Stimulated activated CD8-positive, alpha-beta memory T cell treated with anti-CD3 and anti-CD28 coated beads, Interleukin-2, amount 100 ng/mL, for 48 hours (primary cell): ENCODE data around the gene PTK6.
A peak's percentile ranks its signal among the peaks of the same experiment; 100 is the strongest.

Experiments used
- DNase-seq, 2 donors: peaks; one replicate each; pipeline ENCODE4 v3.0.0-alpha.2; 2020; ENCODE audit warnings: low read depth in 2 of 2

The PTK6 gene

GRCh38 chr20:63557481-63557891 lies 20.3 kb upstream of the PTK6 start:
- DNase-seq, result no peak

- no peak for DNase-seq
Observed at GRCh38 chr20:63556873-63557478, 19.8 kb upstream of the PTK6 start.

GRCh38 chr20:63555661-63556381 lies 18.6 kb upstream of the PTK6 start:
- DNase-seq, result no peak

DNA sequence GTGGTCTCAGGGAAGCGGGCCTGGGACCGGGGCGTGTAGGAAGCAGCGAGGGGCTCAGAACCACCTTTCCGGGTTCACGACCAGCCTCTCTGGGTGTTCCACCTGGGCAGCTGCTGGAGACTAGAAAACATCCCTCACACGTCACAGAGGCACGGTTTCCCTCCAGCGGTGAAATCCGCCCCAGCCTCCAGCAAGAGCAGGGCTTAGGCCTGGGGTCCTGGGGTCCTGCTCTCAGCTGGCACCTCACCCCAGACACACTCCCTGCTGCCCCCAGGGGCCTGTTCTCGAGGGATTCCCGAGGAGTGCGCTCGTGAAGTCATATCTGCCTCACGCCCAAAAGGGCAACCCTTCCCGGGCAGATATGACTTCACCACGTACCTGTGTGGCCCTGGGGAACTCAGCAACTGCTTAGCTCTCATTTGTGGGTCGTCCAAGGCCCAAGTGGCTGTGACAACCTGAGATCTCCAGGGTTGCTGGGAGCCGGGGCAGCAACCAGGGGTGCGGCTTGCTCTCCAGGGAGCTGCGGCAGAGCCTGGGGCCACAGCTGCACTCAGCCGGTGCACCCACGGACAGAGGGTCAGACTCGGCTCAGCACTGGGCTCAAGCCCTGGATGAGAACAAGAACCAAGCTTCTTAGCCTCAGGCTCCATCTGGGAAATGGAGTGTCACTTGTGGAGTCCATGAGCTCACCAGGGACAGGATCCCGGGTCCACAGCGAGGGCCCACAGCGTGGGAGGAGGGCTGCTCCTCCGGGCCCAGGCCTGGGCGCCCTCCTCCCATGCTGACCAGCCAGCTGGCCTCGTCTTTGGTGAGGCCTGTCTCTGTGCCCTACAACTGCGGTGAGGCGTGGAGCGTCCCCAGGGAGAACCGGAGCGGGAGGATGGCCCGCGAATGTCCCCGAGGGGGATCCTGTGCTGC lies 17.4 kb upstream of the PTK6 start:
- DNase-seq, result no peak

- DNase-seq, result peak in 1 of 2 donors; percentile 23
Observed at GRCh38 chr20:63553933-63554290, 16.7 kb upstream of the PTK6 start, which contains the start of gene FNDC11. FNDC11 (plus strand) TSS chr20:63554159; CDS start chr20:63555664, 1,505 bp downstream.

- peak; percentile 68 to 87 for DNase-seq
Observed at GRCh38 chr20:63553251-63553932, 16.2 kb upstream of the PTK6 start.

GRCh38 chr20:63552481-63553249 lies 15.5 kb upstream of the PTK6 start:
- no peak for DNase-seq

DNA sequence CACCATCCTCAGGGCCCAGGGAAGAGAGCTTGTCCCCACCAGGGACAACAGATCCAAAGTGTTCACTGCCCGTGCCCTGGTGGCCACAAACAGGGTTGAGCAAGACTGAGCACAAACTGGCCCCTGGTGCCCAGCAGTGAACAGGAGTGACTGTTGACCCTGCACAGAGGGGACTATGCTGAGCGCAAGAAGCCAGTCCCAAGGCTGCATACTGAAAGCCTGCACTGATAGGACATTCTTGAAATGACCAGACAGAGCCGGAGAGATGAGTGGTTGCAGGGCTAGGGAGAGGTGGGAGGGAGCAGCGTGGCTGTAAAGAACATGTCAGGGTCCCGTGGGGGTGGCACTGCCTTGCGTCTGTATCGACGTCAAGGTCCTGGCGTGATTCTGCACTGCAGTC lies 13.9 kb upstream of the PTK6 start:
- DNase-seq, result no peak

DNA sequence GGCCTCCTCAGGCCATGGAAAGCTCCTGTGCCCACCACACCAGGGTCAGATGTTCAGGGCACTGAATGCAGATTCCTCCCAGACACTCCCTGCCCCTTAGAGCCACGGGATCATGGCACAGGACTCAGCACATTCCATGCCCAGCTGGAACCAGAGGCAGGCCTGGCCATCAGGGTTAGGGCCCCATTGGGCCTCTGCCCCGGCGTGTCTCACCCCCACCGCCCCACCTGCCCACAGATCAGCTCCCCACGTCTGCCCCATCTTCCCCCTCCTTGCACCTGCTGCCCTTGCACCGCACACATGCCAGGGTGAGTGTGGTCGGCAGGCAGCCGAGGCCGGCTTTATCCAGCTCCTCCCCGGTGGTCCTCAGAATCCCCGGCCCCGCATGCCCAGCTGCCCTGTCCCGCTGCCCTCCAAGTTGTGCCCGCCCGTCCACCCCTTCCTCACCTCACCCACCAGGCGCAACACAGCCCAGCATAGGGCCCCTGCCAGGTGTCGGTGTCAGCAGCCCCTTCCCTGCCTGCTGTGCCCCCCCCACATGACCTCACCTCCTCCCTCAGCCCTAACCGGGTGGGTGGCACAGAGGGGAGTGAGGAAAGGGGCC lies 12.6 kb upstream of the PTK6 start:
- no peak for DNase-seq

- DNase-seq, result no peak
Observed at GRCh38 chr20:63549019-63549418, 11.8 kb upstream of the PTK6 start.

DNA sequence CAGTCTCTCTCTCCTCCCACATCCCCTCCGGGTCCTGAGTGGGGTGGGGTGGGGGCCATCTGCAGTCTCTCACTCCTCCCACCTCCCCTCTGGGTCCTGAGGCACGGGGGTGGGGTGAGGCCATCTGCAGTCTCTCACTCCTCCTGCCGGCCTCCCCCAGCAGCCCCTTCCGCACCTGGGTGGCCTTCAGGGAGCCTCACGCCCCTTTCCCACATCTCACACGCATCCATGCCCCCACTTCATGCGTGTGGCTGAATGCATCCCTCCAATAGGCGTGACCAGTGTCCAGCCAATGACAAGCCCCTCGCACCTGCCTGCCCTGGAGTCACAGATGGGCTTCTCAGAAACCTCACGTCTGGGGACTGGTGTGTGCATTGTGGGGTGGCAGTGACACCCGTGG lies 11.4 kb upstream of the PTK6 start:
- DNase-seq, result no peak

DNA sequence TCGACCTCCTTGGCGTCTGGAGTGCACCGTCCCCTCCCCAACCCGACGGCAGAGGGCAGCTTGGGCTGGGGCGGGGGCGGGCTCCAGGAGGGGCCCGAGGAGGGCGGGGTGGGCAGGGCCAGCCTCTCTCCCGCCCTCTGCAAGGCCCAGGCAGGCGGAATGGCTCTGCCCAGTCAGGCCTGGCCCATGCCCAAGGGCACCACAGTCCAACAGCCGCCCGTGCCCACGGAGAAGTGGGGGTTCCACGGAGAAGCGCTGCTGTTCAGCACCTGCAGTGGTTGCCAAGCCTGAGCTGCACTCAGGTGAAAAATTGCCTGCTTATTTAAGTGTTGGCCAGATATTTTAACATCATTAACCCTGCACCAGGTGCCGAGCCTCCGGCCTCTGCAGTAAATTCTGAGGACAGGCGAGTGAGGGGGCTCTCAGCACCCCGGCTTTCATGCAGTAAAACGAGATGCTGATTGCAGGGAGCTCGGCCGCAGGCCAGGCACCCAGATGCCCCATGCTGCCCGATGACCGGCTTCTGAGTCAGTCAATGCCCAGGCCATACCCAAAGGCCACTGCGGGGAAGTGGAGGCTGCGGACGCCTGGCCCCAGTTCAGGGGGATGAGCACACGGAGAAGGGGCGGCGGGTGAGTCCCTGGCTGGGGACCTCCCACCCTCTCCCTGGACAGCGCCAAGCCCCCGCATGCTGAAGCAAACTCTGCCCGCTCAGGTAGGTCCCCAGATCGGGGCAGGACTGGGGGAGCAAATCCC lies 10.7 kb upstream of the PTK6 start, which contains the start of gene SRMS:
TSS of gene SRMS (minus strand) at position 25 of the 756 bp plus-strand sequence. CDS start 286 bp downstream, outside the sequence.
- DNase-seq, result no peak

- DNase-seq, result no peak
Observed at GRCh38 chr20:63546956-63547724, 10.0 kb upstream of the PTK6 start.

DNA sequence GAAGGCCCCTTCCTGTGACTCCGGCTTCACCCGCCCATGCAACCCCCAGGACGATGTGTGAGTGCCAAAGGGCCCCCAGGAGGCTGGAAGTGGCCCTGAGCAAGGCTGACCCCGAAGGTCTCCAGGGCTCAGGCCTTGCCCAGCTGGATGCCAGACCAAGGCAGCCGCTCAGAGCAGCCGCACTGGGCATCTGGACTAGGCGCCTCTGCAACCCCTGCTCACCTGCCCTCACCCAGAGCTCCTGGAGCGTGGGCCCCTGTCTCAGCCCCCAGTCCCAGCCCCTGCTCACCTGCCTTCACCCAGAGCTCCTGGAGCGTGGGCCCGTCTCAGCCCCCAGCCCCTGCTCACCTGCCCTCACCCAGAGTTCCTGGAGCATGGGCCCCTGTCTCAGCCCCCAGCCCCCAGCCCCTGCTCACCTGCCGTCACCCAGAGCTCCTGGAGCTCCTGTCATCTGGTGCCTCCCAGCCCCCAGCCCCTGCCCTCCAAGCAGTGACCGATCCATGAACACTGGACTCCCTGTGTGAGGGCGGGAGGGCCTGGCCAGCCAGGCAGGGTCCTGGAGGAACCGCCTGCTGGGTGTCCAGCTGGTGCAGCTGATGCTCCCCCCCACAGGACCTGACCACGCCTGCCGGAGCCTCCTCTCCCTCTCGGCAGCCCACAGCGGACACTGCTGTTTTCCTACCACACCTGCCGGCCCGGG lies 9.2 kb upstream of the PTK6 start:
- no peak for DNase-seq

- DNase-seq, result no peak
Observed at GRCh38 chr20:63545814-63546213, 8.6 kb upstream of the PTK6 start.

- no peak for DNase-seq
Observed at GRCh38 chr20:63544958-63545516, 7.9 kb upstream of the PTK6 start.

DNA sequence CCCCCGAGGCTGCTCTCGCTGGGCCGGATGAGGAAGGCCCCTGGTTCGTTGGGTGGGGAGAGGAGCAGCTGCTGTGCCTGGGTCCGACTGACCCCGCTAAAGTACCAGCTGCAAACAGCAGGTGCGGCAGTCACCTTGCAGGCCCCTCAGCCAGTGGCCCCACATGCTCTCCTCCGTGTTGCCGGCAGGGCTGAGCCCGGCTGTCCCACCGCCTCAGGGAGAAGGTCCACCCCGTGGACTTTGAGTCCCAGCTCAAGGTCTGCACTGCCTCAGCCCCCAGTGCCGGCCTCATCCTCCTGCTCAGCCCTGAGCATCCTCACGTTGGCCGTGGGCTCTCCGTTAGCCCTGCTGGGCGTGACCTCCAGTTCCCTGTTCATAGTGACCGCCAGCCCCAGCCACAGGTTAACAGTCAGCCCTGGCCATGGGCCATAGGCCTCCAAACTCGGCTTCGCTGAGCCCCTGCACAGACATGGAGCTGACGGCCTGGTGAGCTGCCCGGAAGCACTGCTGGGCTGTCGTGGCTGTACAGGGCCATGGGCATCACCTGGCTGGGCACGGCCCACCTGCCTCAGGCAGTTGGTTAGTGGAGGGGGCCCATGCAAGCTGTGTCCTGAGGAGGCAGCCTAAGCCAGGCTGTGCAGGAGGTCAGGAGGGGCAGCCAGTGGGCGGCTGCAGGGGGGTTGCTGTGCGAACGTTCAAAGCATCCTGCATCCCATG lies 7.2 kb upstream of the PTK6 start:
- DNase-seq, result no peak
